Osteoblast (primary cell): ENCODE measurements around the gene DIPK1C. TPM values are rescaled to one million over a fixed set of nuclear protein-coding genes. Genes with fewer than 3 reads are reported as not detected.
A peak's percentile ranks its signal among the peaks of the same experiment; 100 is the strongest.

Experiments
- DNase-seq: peaks from one replicate; pipeline ENCODE4 v3.0.0; 2011; ENCODE audit warnings: low spot score, mixed read lengths; ENCODE audit not compliant: insufficient read length; ENCODE audit errors: missing footprints
- H2AFZ ChIP-seq: 2 replicates; pipeline ENCODE4 v1.6.0; 2011; ENCODE audit warnings: mild to moderate bottlenecking, low read length
- H3K27ac ChIP-seq: 2 replicates; pipeline ENCODE4 v1.5.1; 2011; ENCODE audit warnings: mild to moderate bottlenecking, low read depth, low read length, moderate library complexity
- H3K27me3 ChIP-seq: 2 replicates; pipeline ENCODE4 v1.6.0; 2012; ENCODE audit warnings: mild to moderate bottlenecking, control low read depth, inconsistent platforms, low read length, moderate library complexity; ENCODE audit not compliant: insufficient read depth
- H3K36me3 ChIP-seq: 2 replicates; pipeline ENCODE4 v1.5.1; 2011; ENCODE audit warnings: mild to moderate bottlenecking, low read length, control low read depth, moderate library complexity; ENCODE audit not compliant: insufficient read depth
- H3K4me1 ChIP-seq: 2 replicates; pipeline ENCODE4 v1.5.1; 2011; ENCODE audit warnings: mild to moderate bottlenecking, low read length, control low read depth, moderate library complexity; ENCODE audit not compliant: insufficient read depth
- H3K4me2 ChIP-seq: 2 replicates; pipeline ENCODE4 v1.6.0; 2011; ENCODE audit warnings: mild to moderate bottlenecking, low read length; ENCODE audit not compliant: insufficient read depth
- H3K4me3 ChIP-seq: fragments of 200-600 bp; sonication (generic); 3 replicates; pipeline ENCODE4 v1.5.1; 2012; ENCODE audit warnings: mild to moderate bottlenecking, low read length, inconsistent platforms; ENCODE audit not compliant: insufficient read depth
- H3K79me2 ChIP-seq: 2 replicates; pipeline ENCODE4 v1.6.0; 2012; ENCODE audit warnings: mild to moderate bottlenecking, low read length, control low read depth, inconsistent platforms; ENCODE audit not compliant: insufficient read depth
- H3K9me3 ChIP-seq: 2 replicates; pipeline ENCODE4 v1.5.1; 2011; ENCODE audit warnings: low read depth, low read length, control low read depth
- H4K20me1 ChIP-seq: 2 replicates; pipeline ENCODE4 v1.6.0; 2012; ENCODE audit warnings: mild to moderate bottlenecking, low read length, control low read depth; ENCODE audit not compliant: insufficient read depth
- CTCF ChIP-seq: IDR thresholded peaks from 2 replicates; pipeline ENCODE4 v1.5.1; 2011; ENCODE audit warnings: mild to moderate bottlenecking, low read depth, low read length, moderate library complexity; ENCODE audit errors: extremely low read depth
- total RNA-seq: library from RNA; depleted of rRNA; stranded (reverse); fragments of >200 nt; gene quantifications from 2 replicates; pipeline ENCODE4 v1.2.3, GENCODE V29; 2012

Gene DIPK1C
- total RNA-seq, 1 donor: not detected

GRCh38 chr18:74446178-74446577, 10.9 kb downstream of the DIPK1C start:
- no peaks in the 10 kb centered on the region for H3K4me1 ChIP-seq
- TF ChIP-seq CTCF: no peak
- H3K36me3 ChIP-seq: no peaks in the 10 kb centered on the region
- peak; percentile 66 for DNase-seq
- H3K79me2 ChIP-seq: no peaks in the 10 kb centered on the region
- no peaks in the 10 kb centered on the region for H3K9me3 ChIP-seq
- no peaks in the 10 kb centered on the region for H4K20me1 ChIP-seq
- no peak overlapping the region for H3K27ac ChIP-seq
- H3K27me3 ChIP-seq: no peaks in the 10 kb centered on the region
- H3K4me2 ChIP-seq: no peak overlapping the region
- H2AFZ ChIP-seq: no peak overlapping the region
- no peak overlapping the region for H3K4me3 ChIP-seq

- H3K36me3 ChIP-seq: no peaks in the 10 kb centered on the region
- H2AFZ ChIP-seq: no peak overlapping the region
- no peaks in the 10 kb centered on the region for H3K9me3 ChIP-seq
- no peak overlapping the region for H3K4me2 ChIP-seq
- H4K20me1 ChIP-seq: no peaks in the 10 kb centered on the region
- DNase-seq: no peak
- H3K27me3 ChIP-seq: no peaks in the 10 kb centered on the region
- H3K4me1 ChIP-seq: no peaks in the 10 kb centered on the region
- TF ChIP-seq CTCF: no peak
- no peaks in the 10 kb centered on the region for H3K79me2 ChIP-seq
- H3K27ac ChIP-seq: no peak overlapping the region
- no peak overlapping the region for H3K4me3 ChIP-seq
Observed at GRCh38 chr18:74445585-74445984, 11.5 kb downstream of the DIPK1C start.

GRCh38 chr18:74444104-74444503, 13.0 kb downstream of the DIPK1C start:
- Histone ChIP-seq H3K79me2 (no peaks in the 10 kb centered on the region), H4K20me1 (no peaks in the 10 kb centered on the region), H3K27ac (no peak overlapping the region), H3K27me3 (no peaks in the 10 kb centered on the region), H2AFZ (no peak overlapping the region), H3K4me3 (no peak overlapping the region), H3K9me3 (no peaks in the 10 kb centered on the region), H3K4me2 (no peak overlapping the region), H3K4me1 (no peaks in the 10 kb centered on the region), H3K36me3 (no peaks in the 10 kb centered on the region)
- no peak for TF ChIP-seq CTCF
- DNase-seq: no peak

GRCh38 chr18:74440808-74441427, 16.2 kb downstream of the DIPK1C start:
- Histone ChIP-seq H3K4me1 (no peaks in the 10 kb centered on the region), H4K20me1 (no peaks in the 10 kb centered on the region), H3K27ac (no peak overlapping the region), H2AFZ (no peak overlapping the region), H3K27me3 (no peaks in the 10 kb centered on the region), H3K9me3 (no peaks in the 10 kb centered on the region), H3K4me2 (no peak overlapping the region), H3K79me2 (no peaks in the 10 kb centered on the region), H3K36me3 (no peaks in the 10 kb centered on the region), H3K4me3 (no peak overlapping the region)
- DNase-seq: no peak
- no peak for TF ChIP-seq CTCF
